HUES48 (cell line): ENCODE results near the gene HEPN1.

Experiments used
- H3K27ac ChIP-seq: one replicate; pipeline ENCODE4 v1.7.0; 2013; ENCODE audit warnings: low read depth, low read length, inconsistent platforms
- H3K27me3 ChIP-seq: 2 replicates; pipeline ENCODE4 v1.6.1; 2013; ENCODE audit warnings: mild to moderate bottlenecking, low read length; ENCODE audit not compliant: control insufficient read depth, insufficient read depth
- H3K36me3 ChIP-seq: 2 replicates; pipeline ENCODE4 v1.6.1; 2013; ENCODE audit warnings: low read length; ENCODE audit not compliant: control insufficient read depth, insufficient read depth
- H3K4me1 ChIP-seq: 2 replicates; pipeline ENCODE4 v1.6.1; 2013; ENCODE audit warnings: mild to moderate bottlenecking, low read length; ENCODE audit not compliant: control insufficient read depth, insufficient read depth
- H3K4me3 ChIP-seq: 2 replicates; pipeline ENCODE4 v1.5.1; 2013; ENCODE audit warnings: mild to moderate bottlenecking, low read depth, low read length
- H3K9ac ChIP-seq: 2 replicates; pipeline ENCODE4 v1.6.1; 2013; ENCODE audit warnings: mild to moderate bottlenecking, low read depth, low read length, moderate library complexity
- H3K9me3 ChIP-seq: 2 replicates; pipeline ENCODE4 v1.6.1; 2013; ENCODE audit warnings: low read length; ENCODE audit not compliant: control insufficient read depth, insufficient read depth

HEPN1 gene

GRCh38 chr11:124884869-124885479, 34.1 kb upstream of the HEPN1 start:
- H3K36me3 ChIP-seq: no peaks in the 10 kb centered on the region
- no peaks in the 10 kb centered on the region for H3K4me1 ChIP-seq
- H3K27ac ChIP-seq: no peak overlapping the region
- no peaks in the 10 kb centered on the region; the same call in 1 of the 2 replicates for H3K27me3 ChIP-seq
- H3K9ac ChIP-seq: no peak overlapping the region
- no peaks in the 10 kb centered on the region for H3K9me3 ChIP-seq
- H3K4me3 ChIP-seq: no peak overlapping the region

- no peak overlapping the region for H3K27ac ChIP-seq
- no peaks in the 10 kb centered on the region for H3K36me3 ChIP-seq
- H3K4me1 ChIP-seq: no peaks in the 10 kb centered on the region
- H3K9ac ChIP-seq: no peak overlapping the region
- no peaks in the 10 kb centered on the region for H3K9me3 ChIP-seq
- H3K27me3 ChIP-seq: no peaks in the 10 kb centered on the region; the same call in 1 of the 2 replicates
- H3K4me3 ChIP-seq: no peak overlapping the region
Observed at GRCh38 chr11:124886476-124886875, 32.6 kb upstream of the HEPN1 start.

DNA sequence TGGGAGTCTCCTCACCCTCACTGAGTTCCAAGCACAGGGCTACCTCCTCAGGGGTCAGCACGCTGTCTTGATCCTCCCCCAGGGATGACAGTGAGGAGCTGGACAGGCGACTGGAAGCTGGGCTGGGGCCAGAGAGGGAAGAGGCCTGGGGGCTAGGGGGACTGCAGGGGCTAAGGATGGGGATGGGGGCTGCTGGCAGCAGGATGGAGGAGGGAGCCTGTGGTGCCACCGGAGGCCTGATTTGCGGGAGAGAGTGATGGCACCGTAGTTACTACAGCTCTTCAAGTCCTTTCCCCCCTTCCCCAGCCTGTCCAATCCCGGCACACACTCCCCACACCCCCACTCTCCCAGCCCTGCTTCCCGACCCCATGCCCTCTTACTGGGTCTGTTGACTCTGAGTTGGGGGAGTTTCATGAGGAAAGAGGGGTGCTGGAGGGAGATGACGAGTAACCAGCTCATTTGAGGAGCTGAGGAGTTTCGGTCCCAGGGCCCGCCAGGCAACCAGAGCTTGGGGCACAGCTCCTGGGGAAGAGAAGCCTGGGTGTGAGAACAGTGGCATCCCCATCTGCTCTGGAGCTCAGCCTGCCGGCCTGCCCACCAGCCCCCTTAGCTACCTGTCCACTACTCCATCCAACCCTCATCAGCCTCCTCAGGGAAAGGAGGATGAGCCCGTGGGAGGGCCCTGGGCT, 31.9 kb upstream of the HEPN1 start:
- Histone ChIP-seq H3K36me3 (no peaks in the 10 kb centered on the region), H3K4me1 (no peaks in the 10 kb centered on the region), H3K27me3 (no peaks in the 10 kb centered on the region; the same call in 1 of the 2 replicates), H3K4me3 (no peak overlapping the region), H3K9me3 (no peaks in the 10 kb centered on the region), H3K9ac (no peak overlapping the region), H3K27ac (no peak overlapping the region)

- Histone ChIP-seq H3K9me3 (no peaks in the 10 kb centered on the region), H3K27me3 (no peaks in the 10 kb centered on the region; the same call in 1 of the 2 replicates), H3K9ac (no peak overlapping the region), H3K4me1 (no peaks in the 10 kb centered on the region), H3K4me3 (no peak overlapping the region), H3K27ac (no peak overlapping the region), H3K36me3 (no peaks in the 10 kb centered on the region)
Observed at GRCh38 chr11:124887667-124888013, 31.4 kb upstream of the HEPN1 start.

DNA sequence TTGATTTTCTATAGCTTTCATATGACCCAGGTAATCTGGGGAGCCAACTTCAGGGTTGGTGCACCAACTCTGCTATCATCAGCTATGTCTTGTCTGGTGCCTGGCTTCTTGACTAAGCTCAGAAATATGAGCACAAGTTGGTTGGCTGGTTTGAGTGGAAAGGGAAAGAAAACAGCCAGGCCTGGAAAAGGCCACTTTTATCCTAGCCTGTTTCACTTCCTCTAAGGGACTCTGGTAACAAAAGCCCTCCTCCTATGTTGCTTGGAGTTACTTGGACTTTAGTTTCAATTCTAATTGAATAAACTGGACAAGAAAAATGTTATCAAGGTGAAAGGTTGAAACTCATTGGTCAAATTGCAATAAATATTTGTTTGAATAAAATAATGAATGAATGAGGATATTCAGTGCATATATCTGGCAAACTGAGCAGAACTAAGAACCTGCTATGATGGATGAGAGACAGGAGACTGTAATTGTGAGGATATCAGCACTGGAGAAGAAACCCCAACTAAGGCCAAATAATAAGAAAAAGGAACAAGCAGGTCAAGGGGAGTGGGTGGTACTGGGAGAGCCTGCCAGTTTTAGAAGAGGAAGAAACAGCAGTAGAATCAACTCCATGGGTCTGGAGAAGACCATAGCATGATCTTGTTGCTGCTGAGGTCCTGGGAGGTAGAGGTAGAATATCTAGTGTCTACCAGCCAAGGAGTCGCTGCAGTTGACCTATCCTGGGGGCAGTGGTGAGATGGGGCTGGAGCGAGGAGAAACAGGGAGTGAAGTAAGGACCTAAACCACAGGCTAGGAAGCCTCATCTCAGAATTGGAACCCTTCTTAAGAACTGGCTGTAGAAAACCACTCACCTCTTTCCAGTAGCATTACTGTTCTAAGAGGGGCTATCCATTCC, 29.6 kb upstream of the HEPN1 start:
- Histone ChIP-seq H3K4me1 (no peaks in the 10 kb centered on the region), H3K27me3 (no peaks in the 10 kb centered on the region; the same call in 1 of the 2 replicates), H3K9ac (no peak overlapping the region), H3K36me3 (no peaks in the 10 kb centered on the region), H3K4me3 (no peak overlapping the region), H3K27ac (no peak overlapping the region), H3K9me3 (no peaks in the 10 kb centered on the region)

DNA sequence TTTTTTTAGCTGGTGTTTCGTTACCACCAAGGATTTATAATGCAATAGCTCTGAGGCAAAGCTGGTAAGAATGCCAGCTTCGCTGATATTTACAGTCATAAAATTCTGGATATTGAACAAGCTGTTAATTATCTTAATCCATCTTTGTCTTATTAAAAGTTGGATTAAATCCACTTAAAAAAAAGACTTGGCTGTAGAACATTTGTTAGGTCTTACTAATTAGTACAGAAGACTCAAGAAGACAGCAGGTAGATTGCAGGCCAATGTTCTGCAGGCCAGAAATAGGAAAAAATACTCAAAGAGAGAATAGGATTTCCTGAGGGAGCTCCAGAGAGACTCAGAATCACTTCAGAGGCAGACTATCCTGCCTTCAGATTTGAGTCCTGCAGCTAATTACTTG, 28.9 kb upstream of the HEPN1 start:
- no peak overlapping the region for H3K4me3 ChIP-seq
- H3K27me3 ChIP-seq: no peaks in the 10 kb centered on the region; the same call in 1 of the 2 replicates
- no peak overlapping the region for H3K9ac ChIP-seq
- H3K36me3 ChIP-seq: no peaks in the 10 kb centered on the region
- no peaks in the 10 kb centered on the region for H3K9me3 ChIP-seq
- H3K27ac ChIP-seq: no peak overlapping the region
- H3K4me1 ChIP-seq: no peaks in the 10 kb centered on the region

- Histone ChIP-seq H3K27ac (no peak overlapping the region), H3K9ac (no peak overlapping the region), H3K27me3 (no peaks in the 10 kb centered on the region; the same call in 1 of the 2 replicates), H3K4me1 (no peaks in the 10 kb centered on the region), H3K4me3 (no peak overlapping the region), H3K9me3 (no peaks in the 10 kb centered on the region), H3K36me3 (no peaks in the 10 kb centered on the region)
Observed at GRCh38 chr11:124890683-124891372, 28.2 kb upstream of the HEPN1 start.

- H3K4me3 ChIP-seq: no peak overlapping the region
- no peak overlapping the region for H3K27ac ChIP-seq
- H3K36me3 ChIP-seq: no peaks in the 10 kb centered on the region
- no peaks in the 10 kb centered on the region; the same call in 1 of the 2 replicates for H3K27me3 ChIP-seq
- no peak overlapping the region for H3K9ac ChIP-seq
- H3K4me1 ChIP-seq: no peaks in the 10 kb centered on the region
- no peaks in the 10 kb centered on the region for H3K9me3 ChIP-seq
Observed at GRCh38 chr11:124891373-124891861, 27.6 kb upstream of the HEPN1 start.

- Histone ChIP-seq H3K9ac (no peak overlapping the region), H3K27me3 (no peaks in the 10 kb centered on the region; the same call in 1 of the 2 replicates), H3K9me3 (no peaks in the 10 kb centered on the region), H3K36me3 (no peaks in the 10 kb centered on the region), H3K4me3 (no peak overlapping the region), H3K4me1 (no peaks in the 10 kb centered on the region), H3K27ac (no peak overlapping the region)
Observed at GRCh38 chr11:124892146-124892545, 26.9 kb upstream of the HEPN1 start.

- Histone ChIP-seq H3K4me1 (no peaks in the 10 kb centered on the region), H3K4me3 (no peak overlapping the region), H3K36me3 (no peaks in the 10 kb centered on the region), H3K9ac (no peak overlapping the region), H3K27me3 (no peaks in the 10 kb centered on the region; the same call in 1 of the 2 replicates), H3K9me3 (no peaks in the 10 kb centered on the region), H3K27ac (no peak overlapping the region)
Observed at GRCh38 chr11:124892750-124893454, 26.1 kb upstream of the HEPN1 start.
